Suprapubic skin (tissue), 4 donors: ENCODE data around the gene KHSRP. TPM values are rescaled to one million over a fixed set of nuclear protein-coding genes. Genes with fewer than 3 reads are reported as not detected.

ENCODE experiments used
- DNase-seq, 2 donors: peaks; one replicate each; pipeline ENCODE4 v3.0.0-alpha.2; 2019; ENCODE audit warnings: low spot score in 2 of 2
- H3K27ac ChIP-seq: fragments of 200-600 bp; sonication (generic); one replicate; pipeline ENCODE4 v1.5.1; 2019
- H3K27me3 ChIP-seq: fragments of 200-600 bp; sonication (generic); one replicate; pipeline ENCODE4 v1.5.1; 2019
- H3K36me3 ChIP-seq: fragments of 200-600 bp; sonication (generic); one replicate; pipeline ENCODE4 v1.5.1; 2019
- H3K4me1 ChIP-seq: fragments of 200-600 bp; sonication (generic); one replicate; pipeline ENCODE4 v1.5.1; 2019
- H3K4me3 ChIP-seq: fragments of 200-600 bp; sonication (generic); one replicate; pipeline ENCODE4 v1.5.1; 2019; ENCODE audit warnings: mild to moderate bottlenecking
- H3K9me3 ChIP-seq: fragments of 200-600 bp; sonication (generic); one replicate; pipeline ENCODE4 v1.5.1; 2019
- EP300 ChIP-seq: sonication (generic); formaldehyde crosslinking; IDR thresholded peaks from one replicate; pipeline ENCODE4 v1.6.1; 2017; ENCODE audit warnings: antibody characterized with exemption
- POLR2A ChIP-seq, 2 donors: fragments of 450-650 bp; IDR thresholded peaks; one replicate each; pipeline ENCODE4 v1.6.1; 2017; ENCODE audit warnings: antibody characterized with exemption in 2 of 2, mild to moderate bottlenecking in 2 of 2, moderate library complexity in 2 of 2
- POLR2AphosphoS5 ChIP-seq, 3 donors: sonication (generic); formaldehyde crosslinking; IDR thresholded peaks; one replicate each; pipeline ENCODE4 v1.6.1; 2017; ENCODE audit warnings: antibody characterized with exemption in 3 of 3
- WGBS: methylation state at CpG from one replicate; pipeline ENCODE4 v1.1.5; 2018; 5-methylcytosine and 5-hydroxymethylcytosine counted together
- total RNA-seq, 4 donors: library from RNA; depleted of rRNA; stranded (reverse); fragments of >200 nt; gene quantifications; one replicate each; pipeline ENCODE4 v1.1.0, GENCODE V29; 2016
- TF ChIP-seq, protein P1 (sequence below), 2 donors: fragments of 200-600 bp in 1 of 2; fragments of 450-650 bp in 1 of 2; sonication (generic) in 1 of 2; IDR thresholded peaks; one replicate each; pipeline ENCODE4 v1.5.1; 2016 to 2019; ENCODE audit warnings: antibody characterized with exemption in 2 of 2, mild to moderate bottlenecking in 1 of 2, moderate library complexity in 1 of 2

The KHSRP gene
- total RNA-seq, 4 donors from 2014 or later = 127 to 160 (median 139) TPM

GRCh38 chr19:6467384-6467783 lies 42.8 kb upstream of the KHSRP start:
- WGBS = 81% methylated on average over 5 of the region's 8 CpGs
- TF ChIP-seq POLR2AphosphoS5 (IDR thresholded peaks at IDR 0.05) = no peak
- no peak for TF ChIP-seq EP300
- TF ChIP-seq, protein P1, sequence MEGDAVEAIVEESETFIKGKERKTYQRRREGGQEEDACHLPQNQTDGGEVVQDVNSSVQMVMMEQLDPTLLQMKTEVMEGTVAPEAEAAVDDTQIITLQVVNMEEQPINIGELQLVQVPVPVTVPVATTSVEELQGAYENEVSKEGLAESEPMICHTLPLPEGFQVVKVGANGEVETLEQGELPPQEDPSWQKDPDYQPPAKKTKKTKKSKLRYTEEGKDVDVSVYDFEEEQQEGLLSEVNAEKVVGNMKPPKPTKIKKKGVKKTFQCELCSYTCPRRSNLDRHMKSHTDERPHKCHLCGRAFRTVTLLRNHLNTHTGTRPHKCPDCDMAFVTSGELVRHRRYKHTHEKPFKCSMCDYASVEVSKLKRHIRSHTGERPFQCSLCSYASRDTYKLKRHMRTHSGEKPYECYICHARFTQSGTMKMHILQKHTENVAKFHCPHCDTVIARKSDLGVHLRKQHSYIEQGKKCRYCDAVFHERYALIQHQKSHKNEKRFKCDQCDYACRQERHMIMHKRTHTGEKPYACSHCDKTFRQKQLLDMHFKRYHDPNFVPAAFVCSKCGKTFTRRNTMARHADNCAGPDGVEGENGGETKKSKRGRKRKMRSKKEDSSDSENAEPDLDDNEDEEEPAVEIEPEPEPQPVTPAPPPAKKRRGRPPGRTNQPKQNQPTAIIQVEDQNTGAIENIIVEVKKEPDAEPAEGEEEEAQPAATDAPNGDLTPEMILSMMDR (IDR thresholded peaks at IDR 0.05) = no peak
- no peak for TF ChIP-seq POLR2A (IDR thresholded peaks at IDR 0.05)
- Histone ChIP-seq H3K27ac (no peak overlapping the region), H3K4me1 (peaks cover 18% of the 10 kb centered on the region), H3K9me3 (no peaks in the 10 kb centered on the region), H3K36me3 (peaks cover 7% of the 10 kb centered on the region), H3K4me3 (no peak overlapping the region), H3K27me3 (peaks cover 12% of the 10 kb centered on the region)
- no peak for DNase-seq

DNA sequence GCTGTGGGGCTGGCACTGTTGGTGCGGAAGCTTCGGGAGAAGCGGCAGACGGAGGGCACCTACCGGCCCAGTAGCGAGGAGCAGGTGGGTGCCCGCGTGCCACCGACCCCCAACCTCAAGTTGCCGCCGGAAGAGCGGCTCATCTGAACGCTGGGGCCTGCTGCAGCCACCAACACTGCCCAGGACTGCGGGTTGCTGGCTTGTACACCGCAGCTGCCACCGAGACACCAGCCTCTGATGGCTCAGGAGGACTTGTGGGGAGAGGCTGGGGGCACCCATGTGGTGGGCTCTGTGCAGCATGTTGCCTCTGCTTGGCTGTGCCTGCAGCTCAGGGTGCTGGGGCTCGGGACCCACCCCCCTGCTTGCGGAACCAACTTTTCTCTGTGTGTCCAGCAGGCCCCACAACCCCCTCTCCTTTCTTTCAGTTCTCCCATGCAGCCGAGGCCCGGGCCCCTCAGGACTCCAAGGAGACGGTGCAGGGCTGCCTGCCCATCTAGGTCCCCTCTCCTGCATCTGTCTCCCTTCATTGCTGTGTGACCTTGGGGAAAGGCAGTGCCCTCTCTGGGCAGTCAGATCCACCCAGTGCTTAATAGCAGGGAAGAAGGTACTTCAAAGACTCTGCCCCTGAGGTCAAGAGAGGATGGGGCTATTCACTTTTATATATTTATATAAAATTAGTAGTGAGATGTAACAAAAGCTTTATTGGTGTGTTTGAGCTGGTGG lies 42.1 kb upstream of the KHSRP start:
- Histone ChIP-seq H3K36me3 (peaks cover 7% of the 10 kb centered on the region), H3K4me3 (no peak overlapping the region), H3K9me3 (no peaks in the 10 kb centered on the region), H3K27me3 (peaks cover 12% of the 10 kb centered on the region), H3K4me1 (peaks cover 22% of the 10 kb centered on the region), H3K27ac (no peak overlapping the region)
- 80% methylated on average over 10 of the region's 21 CpGs for WGBS
- DNase-seq = no peak
- TF ChIP-seq POLR2A (IDR thresholded peaks at IDR 0.05) (no peak), EP300 (no peak), POLR2AphosphoS5 (IDR thresholded peaks at IDR 0.05) (no peak)
- TF ChIP-seq, protein P1 (IDR thresholded peaks at IDR 0.05) = no peak

DNA sequence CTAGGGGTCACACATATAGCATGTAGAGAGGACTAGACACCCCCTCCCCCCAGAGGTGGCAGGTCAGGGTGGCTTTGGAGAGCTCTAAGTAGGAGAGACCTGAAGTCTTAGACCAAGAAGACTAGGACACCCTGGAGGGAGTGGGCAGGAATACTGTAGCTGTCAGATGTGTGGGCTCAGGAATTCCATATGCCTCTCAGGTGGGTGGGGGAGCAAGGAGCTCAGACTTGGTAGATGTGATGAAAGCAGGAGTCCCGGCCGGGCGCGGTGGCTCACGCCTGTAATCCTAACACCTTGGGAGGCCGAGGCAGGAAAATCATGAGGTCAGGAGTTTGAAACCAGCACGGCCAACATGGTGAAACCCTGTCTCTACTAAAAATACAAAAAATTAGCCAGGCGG lies 41.1 kb upstream of the KHSRP start:
- DNase-seq = no peak
- H3K27ac ChIP-seq = no peak overlapping the region
- H3K36me3 ChIP-seq = peaks cover 7% of the 10 kb centered on the region
- peaks cover 24% of the 10 kb centered on the region for H3K4me1 ChIP-seq
- peaks cover 12% of the 10 kb centered on the region for H3K27me3 ChIP-seq
- TF ChIP-seq, protein P1 (IDR thresholded peaks at IDR 0.05) = no peak
- TF ChIP-seq POLR2AphosphoS5 (IDR thresholded peaks at IDR 0.05) = no peak
- no peak for TF ChIP-seq POLR2A (IDR thresholded peaks at IDR 0.05)
- TF ChIP-seq EP300 = no peak
- H3K9me3 ChIP-seq = no peaks in the 10 kb centered on the region
- no peak overlapping the region for H3K4me3 ChIP-seq
- WGBS = 96% methylated on average over 8 of the region's 8 CpGs

- Histone ChIP-seq H3K27ac (no peak overlapping the region), H3K36me3 (peaks cover 7% of the 10 kb centered on the region), H3K27me3 (peaks cover 12% of the 10 kb centered on the region), H3K9me3 (no peaks in the 10 kb centered on the region), H3K4me3 (peak overlapping the region; percentile 59), H3K4me1 (peaks cover 27% of the 10 kb centered on the region)
- TF ChIP-seq POLR2AphosphoS5 (IDR thresholded peaks at IDR 0.05) = no peak
- TF ChIP-seq POLR2A (IDR thresholded peaks at IDR 0.05) = no peak
- no peak for TF ChIP-seq EP300
- TF ChIP-seq, protein P1 (IDR thresholded peaks at IDR 0.05) = no peak
- WGBS = 36% methylated on average over 9 of the region's 9 CpGs
- DNase-seq = no peak
These were observed 40.4 kb upstream of the KHSRP start for GRCh38 chr19:6465006-6465405.

- WGBS = 7% methylated on average over 29 of the region's 65 CpGs
- Histone ChIP-seq H3K27ac (peak within 1 kb of the TSS; percentile 77), H3K9me3 (no peaks in the 10 kb centered on the region), H3K4me3 (peak within 1 kb of the TSS; percentile 59), H3K4me1 (peaks cover 34% of the 10 kb centered on the region), H3K36me3 (peaks cover 7% of the 10 kb centered on the region), H3K27me3 (peaks cover 12% of the 10 kb centered on the region)
- peak; percentile 83 to 90 for DNase-seq
- TF ChIP-seq POLR2AphosphoS5 (IDR thresholded peaks at IDR 0.05) = no peak
- no peak for TF ChIP-seq EP300
- TF ChIP-seq, protein P1 (IDR thresholded peaks at IDR 0.05) = no peak
- TF ChIP-seq POLR2A (IDR thresholded peaks at IDR 0.05) = no peak
These were observed 39.7 kb upstream of the KHSRP start, which contains the start of gene CRB3 for GRCh38 chr19:6464070-6464873. Gene CRB3 (plus strand): TSS chr19:6464271. CDS start chr19:6464702, 431 bp downstream.
